Measurements from ENCODE around the gene TENM3. TPM values are rescaled to one million over a fixed set of nuclear protein-coding genes. Genes with fewer than 3 reads are reported as not detected.

The TENM3 gene
- total and polyA plus RNA-seq, 2 donors (not counting 3 experiments of a cell fraction or from before 2014, with no cell fraction given) = 3.2 to 6.2 TPM

- Histone ChIP-seq H4K20me1 (replicated peaks; ENCODE audit: control insufficient read depth, extremely low read depth, insufficient read depth, low read length) (no peaks in the 10 kb centered on the region), H3K27me3 (ENCODE audit: control insufficient read depth in 2 of 2, insufficient read depth in 2 of 2, low read length in 2 of 2) (no peaks in the 10 kb centered on the region), H3K9me3 (replicated peaks; ENCODE audit: control insufficient read depth, insufficient read depth, low read length) (no peaks in the 10 kb centered on the region), H3K4me2 (ENCODE audit: insufficient read depth, low read length) (no peak overlapping the region), H3K4me3 (replicated peaks in 1 of 3; ENCODE audit: insufficient read depth in 1 of 3, low read depth in 1 of 3, low read length in 3 of 3) (no peak overlapping the region), H3K9me1 (replicated peaks; ENCODE audit: control insufficient read depth, extremely low read depth, insufficient read depth, low read length) (no peaks in the 10 kb centered on the region), H2AFZ (ENCODE audit: low read depth, low read length) (no peak overlapping the region), H3K4me1 (ENCODE audit: control insufficient read depth, extremely low read depth, insufficient read depth, low read length) (peaks cover 5% of the 10 kb centered on the region), H3K36me3 (ENCODE audit: control insufficient read depth in 2 of 2, extremely low read depth in 1 of 2, insufficient read depth in 2 of 2, low read length in 2 of 2) (no peaks in the 10 kb centered on the region), H3K79me2 (ENCODE audit: control insufficient read depth, insufficient read depth, low read length) (no peaks in the 10 kb centered on the region), H3K27ac (ENCODE audit: insufficient read depth, low read depth, low read length) (no peak overlapping the region), H3K9ac (replicated peaks; ENCODE audit: extremely low read depth, insufficient read depth, low read length) (no peak overlapping the region)
- POLR2A ChIA-PET = no interaction called here
- BruUV-seq (replicated peaks) = no TSS peak
- intact Hi-C loops (cut with micrococcal nuclease) (no loop called here), dilution Hi-C loops (cut with MboI; ENCODE audit: extremely low pct_ligation_motif_present, low sequenced_read_pairs) (no loop called here)
- DNase-seq (ENCODE audit: low read depth, low spot score) (no peak), FAIRE-seq (no peak)
- CTCF ChIA-PET = no interaction called here
- TF ChIP-seq POLR2AphosphoS5 (IDR thresholded peaks at IDR 0.05; ENCODE audit: insufficient read depth, low read depth, low read length) = no peak
- no peak for TF ChIP-seq MAX (IDR thresholded peaks at IDR 0.05; ENCODE audit: insufficient read depth, insufficient read length)
- TF ChIP-seq EZH2 (IDR thresholded peaks at IDR 0.05; ENCODE audit: borderline replicate concordance, low read depth, low read length, severe bottlenecking) = no peak
Measured at GRCh38 chr4:182532441-182532840, 289.2 kb downstream of the TENM3 start.

GRCh38 chr4:182533964-182534363, 290.8 kb downstream of the TENM3 start:
- no peaks in the 10 kb centered on the region for H3K36me3 ChIP-seq (ENCODE audit: control insufficient read depth in 2 of 2, extremely low read depth in 1 of 2, insufficient read depth in 2 of 2, low read length in 2 of 2)
- TF ChIP-seq GATA2 (IDR thresholded peaks at IDR 0.05; ENCODE audit: insufficient read depth, insufficient read length, low read depth, low read length) = no peak
- TF ChIP-seq CTCF (IDR thresholded peaks at IDR 0.05; ENCODE audit: extremely low read depth in 1 of 2, insufficient read depth in 1 of 2, low read depth in 1 of 2, low read length in 2 of 2) = no peak
- no peak for TF ChIP-seq POLR2AphosphoS5 (IDR thresholded peaks at IDR 0.05; ENCODE audit: insufficient read depth, low read depth, low read length)
- no peak for TF ChIP-seq EZH2 (IDR thresholded peaks at IDR 0.05; ENCODE audit: borderline replicate concordance, low read depth, low read length, severe bottlenecking)
- no peak for TF ChIP-seq MAX (IDR thresholded peaks at IDR 0.05; ENCODE audit: insufficient read depth, insufficient read length)
- TF ChIP-seq JUN (IDR thresholded peaks at IDR 0.05; ENCODE audit: borderline replicate concordance, insufficient read depth, insufficient read length, low read depth) = peak; percentile 60
- no peak for TF ChIP-seq MYC (IDR thresholded peaks at IDR 0.05; ENCODE audit: low read depth, low read length)
- no peak for TF ChIP-seq POLR2A (IDR thresholded peaks at IDR 0.05; ENCODE audit: low read depth, low read length)
- TF ChIP-seq FOS (IDR thresholded peaks at IDR 0.05; ENCODE audit: borderline replicate concordance, insufficient read depth, low read length) = peak; percentile 87
- no peak overlapping the region for H3K4me3 ChIP-seq (replicated peaks in 1 of 3; ENCODE audit: insufficient read depth in 1 of 3, low read depth in 1 of 3, low read length in 3 of 3)
- peaks cover 0 to 2% of the 10 kb centered on the region in 2 experiments for H3K27me3 ChIP-seq (ENCODE audit: control insufficient read depth in 2 of 2, insufficient read depth in 2 of 2, low read length in 2 of 2)
- no peaks in the 10 kb centered on the region for H3K79me2 ChIP-seq (ENCODE audit: control insufficient read depth, insufficient read depth, low read length)
- H3K9me3 ChIP-seq (replicated peaks; ENCODE audit: control insufficient read depth, insufficient read depth, low read length) = no peaks in the 10 kb centered on the region
- FAIRE-seq = peak; percentile 80
- H3K9ac ChIP-seq (replicated peaks; ENCODE audit: extremely low read depth, insufficient read depth, low read length) = no peak overlapping the region
- peak; percentile 63 for DNase-seq (ENCODE audit: low read depth, low spot score)
- BruUV-seq (replicated peaks) = no TSS peak
- no peak overlapping the region for H3K27ac ChIP-seq (ENCODE audit: insufficient read depth, low read depth, low read length)
- peak overlapping the region; percentile 78 for H2AFZ ChIP-seq (ENCODE audit: low read depth, low read length)
- peaks cover 5% of the 10 kb centered on the region for H3K4me1 ChIP-seq (ENCODE audit: control insufficient read depth, extremely low read depth, insufficient read depth, low read length)
- H3K4me2 ChIP-seq (ENCODE audit: insufficient read depth, low read length) = peak overlapping the region; percentile 42
- H4K20me1 ChIP-seq (replicated peaks; ENCODE audit: control insufficient read depth, extremely low read depth, insufficient read depth, low read length) = no peaks in the 10 kb centered on the region
- H3K9me1 ChIP-seq (replicated peaks; ENCODE audit: control insufficient read depth, extremely low read depth, insufficient read depth, low read length) = no peaks in the 10 kb centered on the region
- intact Hi-C loops (cut with micrococcal nuclease) (loop anchor here (2.0 kb wide), 1 partner anchor 71 kb away; no protein-coding TSS in a partner anchor), dilution Hi-C loops (cut with MboI; ENCODE audit: extremely low pct_ligation_motif_present, low sequenced_read_pairs) (no loop called here)
- ChIA-PET CTCF (interaction anchor here (1.4 kb wide), 1 partner anchor 9 kb away, joined by 5 read pairs; no protein-coding TSS in a partner anchor), POLR2A (no interaction called here)
